ENCODE results near the gene PIEZO1.

- TF ChIP-seq, protein P1, sequence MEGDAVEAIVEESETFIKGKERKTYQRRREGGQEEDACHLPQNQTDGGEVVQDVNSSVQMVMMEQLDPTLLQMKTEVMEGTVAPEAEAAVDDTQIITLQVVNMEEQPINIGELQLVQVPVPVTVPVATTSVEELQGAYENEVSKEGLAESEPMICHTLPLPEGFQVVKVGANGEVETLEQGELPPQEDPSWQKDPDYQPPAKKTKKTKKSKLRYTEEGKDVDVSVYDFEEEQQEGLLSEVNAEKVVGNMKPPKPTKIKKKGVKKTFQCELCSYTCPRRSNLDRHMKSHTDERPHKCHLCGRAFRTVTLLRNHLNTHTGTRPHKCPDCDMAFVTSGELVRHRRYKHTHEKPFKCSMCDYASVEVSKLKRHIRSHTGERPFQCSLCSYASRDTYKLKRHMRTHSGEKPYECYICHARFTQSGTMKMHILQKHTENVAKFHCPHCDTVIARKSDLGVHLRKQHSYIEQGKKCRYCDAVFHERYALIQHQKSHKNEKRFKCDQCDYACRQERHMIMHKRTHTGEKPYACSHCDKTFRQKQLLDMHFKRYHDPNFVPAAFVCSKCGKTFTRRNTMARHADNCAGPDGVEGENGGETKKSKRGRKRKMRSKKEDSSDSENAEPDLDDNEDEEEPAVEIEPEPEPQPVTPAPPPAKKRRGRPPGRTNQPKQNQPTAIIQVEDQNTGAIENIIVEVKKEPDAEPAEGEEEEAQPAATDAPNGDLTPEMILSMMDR (conservative IDR thresholded peaks at IDR 0.05; ENCODE audit: low read depth in 2 of 2): no peak
- TF ChIP-seq EZH2 (IDR thresholded peaks at IDR 0.05; ENCODE audit: low read depth, unreplicated experiment) (no peak), ETS1 (IDR thresholded peaks at IDR 0.05) (no peak), ZNF114 (CRISPR knock-in tag; IDR thresholded peaks at IDR 0.05) (no peak), POLR2AphosphoS5 (IDR thresholded peaks at IDR 0.05; ENCODE audit: low read depth) (no peak)
Measured at GRCh38 chr16:88678224-88678979, 106.6 kb downstream of the PIEZO1 start.

Data from GM23338 (cell line).